BE2C (cell line): Measurements from ENCODE around the gene WNT5B.

Experiments used
- DNase-seq: peaks from one replicate; pipeline ENCODE4 v3.0.0-alpha.2; 2020
- H3K27me3 ChIP-seq: fragments of 250-450 bp; sonication (Bioruptor Pico); 2 replicates; pipeline ENCODE4 v1.5.1; 2020; ENCODE audit warnings: mild to moderate bottlenecking
- H3K36me3 ChIP-seq: fragments of 250-450 bp; sonication (Bioruptor Pico); 2 replicates; pipeline ENCODE4 v1.5.1; 2020; ENCODE audit warnings: mild to moderate bottlenecking
- H3K4me1 ChIP-seq: fragments of 250-450 bp; sonication (Bioruptor Pico); 2 replicates; pipeline ENCODE4 v1.5.1; 2020
- H3K4me3 ChIP-seq: 2 replicates; pipeline ENCODE4 v1.5.1; 2011; ENCODE audit warnings: low read depth, low read length
- H3K9me3 ChIP-seq: fragments of 250-450 bp; sonication (Bioruptor Pico); 2 replicates; pipeline ENCODE4 v1.5.1; 2020
- TF ChIP-seq, protein P1 (sequence below): IDR thresholded peaks from 2 replicates; pipeline ENCODE4 v1.5.1; 2012; ENCODE audit warnings: mild to moderate bottlenecking, low read depth, low read length

WNT5B gene

DNA sequence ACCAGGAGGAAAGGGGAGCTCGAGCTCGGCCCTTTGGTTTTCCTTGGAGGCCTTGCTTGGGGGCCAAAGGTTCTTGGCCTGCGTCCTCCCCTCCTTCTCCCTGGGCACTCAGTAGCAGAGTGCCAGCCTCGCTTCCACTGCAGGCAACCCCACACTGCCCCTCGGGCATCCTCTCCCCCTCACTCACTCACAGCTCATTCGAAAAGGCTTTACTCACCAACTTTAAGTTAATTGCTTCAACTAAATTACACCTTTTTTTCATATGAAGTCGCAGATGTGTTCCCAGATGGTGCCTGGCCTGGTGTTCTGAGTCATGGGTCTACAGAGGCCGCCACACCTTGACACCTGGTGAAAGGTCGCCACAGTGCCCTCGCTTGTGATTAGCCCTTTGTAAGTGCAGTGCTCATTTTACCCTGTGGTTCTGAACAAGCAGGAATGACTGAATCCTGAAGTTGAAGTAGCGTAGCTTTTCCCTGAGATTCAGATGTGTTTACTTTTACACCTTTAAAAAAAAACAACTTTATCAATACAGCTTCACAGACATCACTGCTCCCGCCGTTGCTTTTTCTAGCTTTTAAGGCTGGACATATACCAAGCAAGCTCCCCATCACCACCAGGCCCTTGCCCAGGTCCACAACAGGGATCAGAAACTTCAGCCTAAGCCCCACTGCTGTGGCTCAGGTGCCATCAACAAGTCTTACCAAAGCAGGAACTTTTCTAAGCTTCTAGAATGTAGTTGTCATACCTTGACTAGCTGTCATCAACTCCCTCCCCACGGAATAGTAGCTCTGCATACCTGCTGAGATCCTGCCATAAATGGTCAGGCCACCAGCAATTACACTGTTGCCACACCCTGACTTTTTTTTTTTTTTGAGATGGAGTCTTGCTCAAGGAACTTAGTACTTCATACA lies 41.6 kb downstream of the WNT5B start:
- no peaks in the 10 kb centered on the region for H3K27me3 ChIP-seq
- no peak overlapping the region for H3K4me3 ChIP-seq
- no peaks in the 10 kb centered on the region for H3K4me1 ChIP-seq
- DNase-seq: no peak
- TF ChIP-seq, protein P1, sequence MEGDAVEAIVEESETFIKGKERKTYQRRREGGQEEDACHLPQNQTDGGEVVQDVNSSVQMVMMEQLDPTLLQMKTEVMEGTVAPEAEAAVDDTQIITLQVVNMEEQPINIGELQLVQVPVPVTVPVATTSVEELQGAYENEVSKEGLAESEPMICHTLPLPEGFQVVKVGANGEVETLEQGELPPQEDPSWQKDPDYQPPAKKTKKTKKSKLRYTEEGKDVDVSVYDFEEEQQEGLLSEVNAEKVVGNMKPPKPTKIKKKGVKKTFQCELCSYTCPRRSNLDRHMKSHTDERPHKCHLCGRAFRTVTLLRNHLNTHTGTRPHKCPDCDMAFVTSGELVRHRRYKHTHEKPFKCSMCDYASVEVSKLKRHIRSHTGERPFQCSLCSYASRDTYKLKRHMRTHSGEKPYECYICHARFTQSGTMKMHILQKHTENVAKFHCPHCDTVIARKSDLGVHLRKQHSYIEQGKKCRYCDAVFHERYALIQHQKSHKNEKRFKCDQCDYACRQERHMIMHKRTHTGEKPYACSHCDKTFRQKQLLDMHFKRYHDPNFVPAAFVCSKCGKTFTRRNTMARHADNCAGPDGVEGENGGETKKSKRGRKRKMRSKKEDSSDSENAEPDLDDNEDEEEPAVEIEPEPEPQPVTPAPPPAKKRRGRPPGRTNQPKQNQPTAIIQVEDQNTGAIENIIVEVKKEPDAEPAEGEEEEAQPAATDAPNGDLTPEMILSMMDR: no peak
- no peaks in the 10 kb centered on the region for H3K36me3 ChIP-seq
- H3K9me3 ChIP-seq: no peaks in the 10 kb centered on the region

DNA sequence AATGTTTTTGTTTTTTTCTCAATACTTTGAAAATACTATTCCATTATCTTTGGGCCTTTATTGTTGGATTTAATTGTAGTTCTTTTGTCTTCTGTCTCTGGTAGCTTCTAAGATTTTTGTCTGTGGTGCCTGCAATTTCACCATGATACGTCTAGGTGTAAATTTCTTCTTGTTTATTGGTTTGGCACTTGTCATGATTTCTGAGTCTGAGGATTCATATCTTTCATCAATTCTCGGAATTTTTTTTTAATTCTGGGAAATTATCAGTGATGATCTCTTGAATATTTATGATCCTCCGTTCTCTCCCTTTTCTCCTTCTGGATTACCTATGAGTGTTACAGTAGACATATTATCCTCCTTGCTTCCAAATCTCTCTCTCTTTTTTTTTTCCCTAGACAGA lies 47.0 kb downstream of the WNT5B start:
- H3K36me3 ChIP-seq: no peaks in the 10 kb centered on the region
- H3K4me3 ChIP-seq: no peak overlapping the region
- no peaks in the 10 kb centered on the region for H3K9me3 ChIP-seq
- TF ChIP-seq, protein P1: no peak
- no peak for DNase-seq
- no peaks in the 10 kb centered on the region for H3K4me1 ChIP-seq
- no peaks in the 10 kb centered on the region for H3K27me3 ChIP-seq

DNA sequence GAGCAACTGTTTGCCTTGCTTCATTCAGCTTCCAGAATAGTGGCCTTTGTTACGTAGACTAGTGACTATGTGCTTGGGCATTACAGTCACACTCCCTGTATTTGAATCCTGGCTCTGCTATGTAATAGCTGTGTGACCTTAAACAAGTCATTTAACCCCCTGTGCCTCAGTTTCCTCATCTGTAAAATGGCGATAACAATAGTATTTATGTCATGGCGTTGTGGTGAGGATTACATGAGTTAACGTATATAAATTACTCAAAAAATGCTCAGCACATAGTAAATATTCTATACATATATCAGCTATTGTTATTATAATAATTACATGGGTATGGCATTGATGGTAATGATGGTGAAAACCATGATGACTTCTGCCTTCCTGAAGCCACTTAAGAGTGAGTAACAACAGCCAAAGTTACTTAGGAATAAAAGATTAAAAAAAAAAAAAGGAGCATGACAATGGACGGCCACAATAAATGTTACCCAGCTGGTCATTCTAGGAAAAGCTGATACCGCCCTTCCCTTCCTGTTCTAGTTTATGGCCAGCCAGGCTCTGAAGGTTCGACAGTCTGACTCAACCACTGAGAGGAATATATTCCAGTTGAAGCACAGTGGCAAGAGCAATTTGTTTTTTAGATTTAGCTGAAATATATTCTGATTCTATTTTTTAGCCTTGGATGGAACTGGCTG lies 51.9 kb downstream of the WNT5B start:
- Histone ChIP-seq H3K4me1 (no peaks in the 10 kb centered on the region), H3K36me3 (no peaks in the 10 kb centered on the region), H3K4me3 (no peak overlapping the region), H3K27me3 (no peaks in the 10 kb centered on the region), H3K9me3 (no peaks in the 10 kb centered on the region)
- DNase-seq: no peak
- TF ChIP-seq, protein P1: no peak

DNA sequence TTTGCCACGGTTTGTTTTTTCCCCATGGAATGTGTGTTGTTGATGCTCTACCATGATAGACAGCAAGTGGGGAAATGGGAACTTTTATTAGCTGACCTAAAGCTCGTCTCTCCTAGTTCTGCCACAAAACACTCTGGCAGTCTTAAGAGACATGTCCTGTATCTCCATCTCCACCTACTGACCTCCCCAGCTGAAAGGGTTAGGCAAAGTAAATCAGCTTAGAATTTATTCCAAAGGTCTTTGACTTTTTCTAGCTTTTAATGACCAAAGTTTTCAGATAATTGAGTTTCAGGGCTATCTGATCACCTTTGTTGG lies 52.4 kb downstream of the WNT5B start:
- Histone ChIP-seq H3K4me3 (no peak overlapping the region), H3K9me3 (no peaks in the 10 kb centered on the region), H3K36me3 (no peaks in the 10 kb centered on the region), H3K4me1 (no peaks in the 10 kb centered on the region), H3K27me3 (no peaks in the 10 kb centered on the region)
- DNase-seq: no peak
- TF ChIP-seq, protein P1: no peak

DNA sequence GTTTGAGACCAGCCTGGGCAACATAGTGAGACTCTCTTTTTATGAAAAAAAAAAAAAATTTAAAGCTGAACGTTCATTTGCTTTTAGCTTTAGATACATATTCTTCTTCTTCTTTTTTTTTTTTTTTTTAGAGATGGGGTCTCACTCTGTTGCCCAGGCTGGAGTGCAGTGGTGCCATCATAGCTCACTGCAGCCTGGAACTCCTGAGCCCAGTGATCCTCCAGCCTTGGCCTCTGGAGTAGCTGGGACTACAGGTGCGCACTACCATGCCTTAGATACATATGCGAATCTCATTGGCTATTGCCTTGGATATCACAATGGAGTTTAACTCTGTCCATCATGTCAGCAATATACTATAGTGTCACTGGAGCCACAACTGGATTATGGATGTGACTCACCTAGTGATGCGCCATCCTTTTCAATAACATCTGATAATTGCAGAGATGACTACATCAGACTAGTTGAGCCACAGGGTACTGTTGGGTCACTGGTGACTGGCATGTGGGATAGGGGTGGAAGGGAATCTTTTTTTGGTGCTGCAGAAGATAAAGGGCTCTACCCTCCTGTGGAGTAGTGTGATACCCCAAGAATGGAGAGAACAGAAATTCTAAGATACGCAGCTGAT lies 59.2 kb downstream of the WNT5B start:
- TF ChIP-seq, protein P1: no peak
- DNase-seq: no peak
- no peaks in the 10 kb centered on the region for H3K9me3 ChIP-seq
- H3K36me3 ChIP-seq: no peaks in the 10 kb centered on the region
- H3K27me3 ChIP-seq: no peaks in the 10 kb centered on the region
- no peaks in the 10 kb centered on the region for H3K4me1 ChIP-seq
- H3K4me3 ChIP-seq: no peak overlapping the region
